Forelimb muscle (tissue), 1 donor: Measurements from ENCODE around the gene PHACTR4. TPM values are rescaled to one million over a fixed set of nuclear protein-coding genes. Genes with fewer than 3 reads are reported as not detected.
"Not testable (repeated sequence)": the region's sequence is repeated elsewhere in the genome, so short reads cannot be mapped to it uniquely, and the experiment has no call there.

Experiments
- DNase-seq: peaks from one replicate; pipeline ENCODE4 v3.0.0-alpha.2; 2013; ENCODE audit warnings: low read depth
- polyA plus RNA-seq: library from polyadenylated mRNA; unstranded; fragments of 120-200 nt; gene quantifications from one replicate; pipeline ENCODE4 v1.2.1, GENCODE V29; 2013; ENCODE audit not compliant: insufficient read length

Gene PHACTR4
- polyA plus RNA-seq, 1 donor: 23.4 TPM

- no peak for DNase-seq
Observed at GRCh38 chr1:28370239-28371009, 884 bp downstream of the PHACTR4 start.

DNA sequence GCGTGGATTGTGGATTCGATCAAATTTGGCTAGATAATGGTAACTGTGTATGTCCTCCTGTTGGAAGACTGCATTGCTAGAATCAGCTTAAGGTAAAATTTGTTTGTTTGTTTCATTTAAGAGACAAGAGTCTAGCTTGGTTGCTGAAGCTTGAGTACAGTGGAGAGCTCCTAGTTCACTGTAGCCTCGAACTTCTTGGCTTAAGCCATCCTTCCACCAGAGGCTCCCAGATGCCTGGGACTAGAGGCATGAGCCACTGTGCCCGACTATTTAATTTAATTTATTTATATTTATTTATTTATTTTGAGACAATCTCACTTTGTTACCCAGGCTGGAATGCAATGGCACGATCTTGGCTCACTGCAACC, 1.5 kb downstream of the PHACTR4 start:
- no peak for DNase-seq

GRCh38 chr1:28373450-28373849, 3.9 kb downstream of the PHACTR4 start:
- DNase-seq: not testable (repeated sequence)

DNA sequence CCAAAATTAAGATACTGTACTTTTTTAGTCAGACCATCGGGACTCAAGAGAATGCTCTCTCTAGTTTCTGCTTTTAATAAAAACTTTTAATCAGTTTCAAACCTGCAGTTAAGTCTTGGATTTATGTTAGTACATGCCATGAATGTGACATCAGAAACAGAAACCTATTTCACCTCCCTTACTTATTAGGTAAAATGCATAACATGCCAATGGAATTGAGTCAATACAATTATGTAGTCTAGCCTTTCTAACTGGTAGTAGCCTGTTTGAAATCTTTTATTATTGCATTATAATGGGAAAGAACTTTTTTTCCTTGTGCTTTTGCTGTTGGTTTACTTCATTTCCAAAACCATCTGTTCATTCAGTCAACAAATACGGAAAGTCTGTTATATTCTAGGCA, 4.8 kb downstream of the PHACTR4 start:
- no peak for DNase-seq

DNA sequence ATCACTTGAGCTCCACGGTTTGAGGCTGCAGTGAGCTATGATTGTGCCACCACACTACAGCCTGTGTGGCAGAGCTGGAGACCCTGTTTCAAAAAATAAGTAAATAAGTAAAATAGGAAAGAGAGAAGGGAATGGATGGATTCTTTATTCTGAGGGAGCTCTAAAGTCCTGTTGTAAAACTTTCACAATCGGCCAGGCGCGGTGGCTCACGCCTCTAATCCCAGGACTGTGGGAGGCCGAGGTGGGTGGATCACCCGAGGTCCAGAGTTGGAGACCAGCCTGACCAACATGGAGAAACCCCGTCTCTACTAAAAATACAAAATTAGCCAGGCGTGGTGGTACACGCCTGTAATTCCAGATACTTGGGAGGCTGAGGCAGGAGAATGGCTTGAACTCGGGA, 6.1 kb downstream of the PHACTR4 start:
- DNase-seq: not testable (repeated sequence)

DNA sequence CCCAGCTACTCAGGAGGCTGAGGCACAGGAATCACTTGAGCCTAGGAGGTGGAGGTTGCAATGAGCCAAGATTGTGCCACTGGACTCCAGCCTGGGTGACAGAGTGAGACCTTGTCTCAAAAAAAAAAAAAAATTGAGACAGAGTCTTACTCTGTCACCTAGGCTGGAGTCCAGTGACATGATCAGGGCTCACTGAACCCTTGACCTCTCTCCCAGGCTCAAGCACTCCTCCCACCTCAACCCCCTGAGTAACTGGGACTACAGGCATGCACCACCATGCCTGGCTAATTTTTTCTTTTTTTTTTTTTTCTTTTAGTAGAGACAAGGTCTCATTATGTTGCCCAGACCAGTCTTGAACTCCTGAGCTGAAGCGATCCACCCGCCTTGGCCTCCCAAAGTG, 6.7 kb downstream of the PHACTR4 start:
- not testable (repeated sequence) for DNase-seq

- no peak for DNase-seq
Observed at GRCh38 chr1:28378906-28379305, 9.4 kb downstream of the PHACTR4 start.

- no peak for DNase-seq
Observed at GRCh38 chr1:28380394-28380793, 10.9 kb downstream of the PHACTR4 start.

GRCh38 chr1:28383785-28384184, 14.2 kb downstream of the PHACTR4 start:
- not testable (repeated sequence) for DNase-seq

GRCh38 chr1:28392027-28392652, 22.6 kb downstream of the PHACTR4 start:
- no peak for DNase-seq

DNA sequence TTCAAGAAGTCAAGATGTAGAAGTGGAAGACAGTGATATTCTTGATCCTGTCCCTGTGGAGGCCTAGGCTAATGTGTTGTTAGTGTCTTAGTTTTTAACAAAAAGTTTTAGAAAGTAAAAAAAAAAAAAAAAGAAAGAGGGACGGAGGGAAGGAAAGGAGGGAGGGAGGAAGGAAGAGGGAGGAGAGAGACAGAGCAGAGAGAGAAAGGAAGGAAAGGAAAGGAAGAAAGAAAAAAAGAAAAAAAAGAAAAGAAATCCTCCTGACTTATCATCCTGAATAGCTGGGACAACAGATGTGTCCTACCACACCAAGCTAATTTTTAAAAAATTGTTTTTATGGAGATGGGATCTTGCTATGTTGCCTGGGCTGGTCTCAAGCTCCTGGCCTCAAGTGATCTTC, 24.6 kb downstream of the PHACTR4 start:
- DNase-seq: no peak

DNA sequence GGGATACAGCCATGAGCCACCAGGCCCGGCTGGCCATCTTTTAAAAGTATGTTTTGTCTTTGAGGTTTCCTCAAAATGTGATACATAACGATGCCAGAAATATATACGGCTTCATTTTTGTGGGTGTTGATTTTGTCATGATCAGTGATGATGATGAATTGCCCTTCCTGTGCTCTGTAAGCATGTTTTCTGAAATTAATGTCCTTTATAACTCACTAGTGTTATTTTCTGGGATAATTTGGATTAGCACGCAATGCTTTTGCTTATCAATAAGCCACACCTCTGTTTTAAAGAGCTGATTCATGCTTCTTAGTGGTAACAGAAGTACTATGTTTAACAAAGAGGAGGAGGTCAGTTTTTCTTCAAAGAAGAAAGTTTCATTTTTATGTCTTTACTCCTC, 25.6 kb downstream of the PHACTR4 start:
- no peak for DNase-seq

- DNase-seq: no peak
Observed at GRCh38 chr1:28401760-28402159, 32.2 kb downstream of the PHACTR4 start.

DNA sequence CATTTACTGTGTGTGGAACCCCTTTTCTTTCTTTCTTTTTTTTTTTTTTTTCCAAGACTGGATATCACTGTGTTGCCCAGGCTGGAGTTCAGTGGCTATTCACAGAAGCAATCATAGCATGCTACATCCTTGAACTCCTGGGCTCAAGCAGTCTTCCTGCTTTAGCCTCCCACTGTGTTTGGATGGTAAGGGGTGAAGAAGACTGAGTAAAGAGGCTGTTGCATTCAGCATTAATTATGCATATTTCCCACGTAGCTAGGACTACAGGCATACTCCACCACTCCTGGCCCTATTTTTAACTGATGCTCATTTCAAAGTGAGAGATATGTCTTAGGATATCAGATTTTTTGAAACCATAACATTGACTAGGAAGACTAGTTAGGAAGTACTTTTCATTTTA, 39.5 kb downstream of the PHACTR4 start:
- no peak for DNase-seq

DNA sequence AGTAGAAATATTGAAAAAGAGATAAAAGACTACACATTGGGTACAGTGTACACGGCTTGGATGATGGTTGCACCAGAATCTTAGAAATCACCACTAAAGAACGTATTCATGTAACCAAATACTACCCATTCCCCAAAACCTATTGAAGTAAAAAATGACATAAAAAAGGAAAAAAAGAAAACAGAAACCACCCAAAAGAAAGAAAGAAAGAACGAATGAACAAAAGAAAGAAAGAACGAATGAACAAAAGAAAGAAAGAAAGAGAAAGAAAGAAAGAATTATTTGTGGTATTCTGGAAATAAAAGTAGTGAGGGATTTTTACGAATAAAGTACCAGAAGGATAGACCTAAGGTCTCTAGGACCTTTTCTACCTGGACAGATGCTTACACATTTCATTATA, 42.1 kb downstream of the PHACTR4 start:
- no peak for DNase-seq

DNA sequence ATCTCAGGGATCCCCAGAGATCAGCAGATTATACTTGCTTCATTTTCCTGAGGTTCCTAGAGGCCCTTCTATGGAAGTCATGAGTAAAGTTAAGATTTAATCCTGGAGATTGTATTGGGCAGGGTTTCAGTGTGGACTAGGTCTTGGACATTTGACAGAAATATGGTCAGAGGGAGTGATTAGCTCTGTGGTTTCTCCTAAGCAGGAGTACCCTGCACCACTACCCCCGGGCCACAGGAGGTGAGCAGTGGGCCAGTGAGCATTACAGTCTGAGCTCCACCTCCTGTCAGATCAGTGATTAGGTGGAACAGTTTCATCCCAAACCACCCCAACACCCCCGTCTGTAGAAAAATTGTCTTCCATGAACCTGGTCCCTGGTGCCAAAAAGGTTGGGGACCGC, 43.2 kb downstream of the PHACTR4 start:
- DNase-seq: no peak

DNA sequence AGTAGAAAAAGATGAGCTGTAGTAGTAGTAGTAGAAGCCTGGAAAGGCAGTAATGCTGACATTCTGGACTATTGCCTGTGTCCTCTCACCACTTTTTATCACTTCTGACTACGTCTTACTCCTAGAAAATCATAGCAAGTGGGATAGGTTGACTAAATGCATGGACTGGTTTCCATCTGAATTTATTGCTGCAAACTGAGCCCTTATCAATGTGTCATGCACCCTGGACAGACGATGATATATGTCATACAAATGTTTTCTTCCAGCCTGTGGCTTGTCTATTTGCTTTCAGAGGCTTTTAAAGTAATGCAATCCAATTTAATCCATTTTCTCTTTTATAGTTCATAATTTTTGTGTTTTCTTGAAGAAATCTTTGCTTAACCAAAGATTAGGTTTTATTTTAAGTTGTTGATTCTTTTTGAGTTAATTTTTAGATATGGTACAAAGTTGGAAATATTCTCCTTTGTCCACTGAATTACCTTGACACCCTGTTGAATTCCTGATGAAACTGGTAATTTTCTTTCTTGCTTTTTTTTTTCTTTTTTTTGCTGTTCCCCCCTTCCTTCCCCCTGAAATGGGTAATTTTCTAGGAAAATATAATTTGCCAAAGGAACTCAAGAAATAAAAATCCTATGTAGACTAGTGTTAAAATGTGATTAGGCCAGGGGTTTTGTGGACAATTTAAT, 47.1 kb downstream of the PHACTR4 start:
- DNase-seq: no peak

GRCh38 chr1:28417441-28417922, 47.9 kb downstream of the PHACTR4 start:
- DNase-seq: no peak

DNA sequence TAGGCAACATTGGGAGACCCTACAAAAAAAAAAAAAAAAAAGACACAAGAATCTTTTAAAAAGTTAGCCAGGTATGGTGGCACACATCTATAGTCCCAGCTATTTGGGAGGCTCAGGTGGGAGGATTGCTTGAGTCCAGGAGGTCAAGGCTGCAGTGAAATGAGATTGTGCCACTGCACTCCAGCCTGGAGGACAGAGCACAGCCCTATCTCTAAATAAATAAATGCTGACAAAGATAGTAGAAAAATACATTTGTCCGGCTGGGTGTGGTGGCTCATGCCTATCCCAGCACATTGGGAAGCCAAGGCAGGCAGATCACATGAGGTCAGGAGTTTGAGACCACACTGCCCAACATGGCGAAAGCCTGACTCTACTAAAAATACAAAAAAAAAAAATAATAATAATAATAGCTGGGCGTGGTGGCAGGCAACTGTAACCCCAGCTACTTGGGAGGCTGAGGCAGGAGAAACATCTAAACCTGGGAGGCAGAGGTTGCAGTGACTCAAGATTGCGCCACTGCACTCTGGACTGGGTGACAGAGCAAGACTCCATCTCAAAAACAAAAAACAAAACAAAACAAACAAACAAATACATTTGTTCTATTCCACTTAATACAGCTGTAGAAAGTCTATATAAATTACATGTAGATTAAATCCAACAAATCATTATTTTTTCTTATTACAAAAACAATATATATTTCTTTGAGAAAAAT, 48.5 kb downstream of the PHACTR4 start:
- DNase-seq: no peak

DNA sequence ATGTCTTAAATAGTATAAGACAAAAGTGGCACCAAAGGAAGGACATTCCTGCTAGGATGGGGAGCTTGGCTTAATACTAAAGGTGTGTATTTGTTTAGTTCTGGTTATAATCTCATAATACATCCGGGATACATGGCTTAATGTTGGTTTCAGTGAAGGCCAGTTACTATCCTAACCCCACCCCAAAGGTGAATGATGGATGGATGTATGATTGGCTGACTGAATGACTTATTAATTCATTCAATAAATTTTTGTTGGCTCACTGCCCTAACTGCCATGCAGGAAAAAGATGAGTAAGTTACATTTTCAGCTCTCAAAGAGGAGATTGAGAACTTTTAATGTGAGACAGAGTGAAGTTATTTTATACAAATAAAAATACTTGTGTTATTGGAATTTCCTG, 52.2 kb downstream of the PHACTR4 start:
- DNase-seq: no peak

- no peak for DNase-seq
Observed at GRCh38 chr1:28426831-28427230, 57.3 kb downstream of the PHACTR4 start.

DNA sequence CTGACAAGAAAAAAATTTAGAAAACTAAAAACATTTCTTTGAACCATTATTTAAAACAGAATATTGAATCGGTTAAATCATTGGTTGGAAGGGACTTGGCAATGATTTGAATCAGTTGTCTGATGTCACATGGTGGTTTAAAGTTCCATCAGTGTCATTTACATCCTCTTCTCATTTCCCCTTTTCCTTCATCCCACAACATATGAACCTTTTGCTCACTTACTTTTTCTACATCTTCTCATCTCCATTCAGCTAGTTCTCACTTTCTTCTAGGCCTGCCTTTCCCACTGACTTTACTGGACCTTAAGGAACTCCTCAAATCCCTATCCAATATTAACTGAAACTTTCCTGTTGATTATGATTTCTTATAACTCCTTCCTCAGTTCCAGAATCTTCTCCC, 58.5 kb downstream of the PHACTR4 start:
- no peak for DNase-seq
